GM23338 (cell line): ENCODE data around the gene TTBK1. TPM values are rescaled to one million over a fixed set of nuclear protein-coding genes. Genes with fewer than 3 reads are reported as not detected.

Experiments
- ATAC-seq: fragments of 200-7000 bp; cut with Tn5 transposase; 3 replicates; pipeline ENCODE4 v1.9.1; 2020
- DNase-seq: peaks from one replicate; pipeline ENCODE4 v3.0.0-alpha.2; 2015; ENCODE audit warnings: low spot score
- H2AFZ ChIP-seq: fragments of 200-600 bp; sonication (generic); 2 replicates; pipeline ENCODE4 v1.8.0; 2016; ENCODE audit warnings: antibody characterized with exemption, mild to moderate bottlenecking, moderate library complexity
- H3F3A ChIP-seq: fragments of 200-600 bp; sonication (generic); replicated peaks from 2 replicates; pipeline ENCODE4 v1.8.0; 2017; ENCODE audit warnings: antibody characterized with exemption, mixed run types, low read depth
- H3K27ac ChIP-seq: fragments of 200-600 bp; sonication (generic); 2 replicates; pipeline ENCODE4 v1.6.1; 2016; ENCODE audit warnings: low read depth
- H3K27me3 ChIP-seq: fragments of 200-600 bp; sonication (generic); 2 replicates; pipeline ENCODE4 v1.8.0; 2016; ENCODE audit warnings: mild to moderate bottlenecking, mixed run types, moderate library complexity; ENCODE audit not compliant: insufficient read depth
- H3K36me3 ChIP-seq: fragments of 200-600 bp; sonication (generic); 2 replicates; pipeline ENCODE4 v1.8.0; 2016; ENCODE audit warnings: mild to moderate bottlenecking; ENCODE audit not compliant: insufficient read depth
- H3K4me1 ChIP-seq: fragments of 200-600 bp; sonication (generic); 2 replicates; pipeline ENCODE4 v1.8.0; 2016; ENCODE audit warnings: mild to moderate bottlenecking, moderate library complexity; ENCODE audit not compliant: insufficient read depth
- H3K4me2 ChIP-seq: fragments of 200-600 bp; sonication (generic); 2 replicates; pipeline ENCODE4 v1.7.1; 2017; ENCODE audit warnings: mixed run types
- H3K4me3 ChIP-seq: fragments of 200-600 bp; sonication (generic); 2 replicates; pipeline ENCODE4 v1.6.1; 2016; ENCODE audit warnings: mixed run types
- H3K79me2 ChIP-seq: fragments of 200-600 bp; sonication (generic); replicated peaks from 2 replicates; pipeline ENCODE4 v1.8.0; 2017; ENCODE audit warnings: mild to moderate bottlenecking; ENCODE audit not compliant: insufficient read depth
- H3K9me2 ChIP-seq: fragments of 200-600 bp; sonication (generic); 2 replicates; pipeline ENCODE4 v1.8.0; 2017; ENCODE audit not compliant: insufficient read depth
- H4K20me1 ChIP-seq: fragments of 200-600 bp; sonication (generic); replicated peaks from 2 replicates; pipeline ENCODE4 v1.8.0; 2017; ENCODE audit warnings: mild to moderate bottlenecking; ENCODE audit not compliant: insufficient read depth
- H3K27ac Mint-ChIP-seq: 2 replicates; pipeline ENCODE4 v1.8.0; 2020; ENCODE audit warnings: inconsistent platforms, mild to moderate bottlenecking, moderate library complexity, mixed read lengths
- H3K27me3 Mint-ChIP-seq: 3 replicates; pipeline ENCODE4 v1.8.0; 2022; ENCODE audit warnings: low read depth, mild to moderate bottlenecking, moderate library complexity, mixed read lengths, inconsistent platforms; ENCODE audit not compliant: insufficient read depth, poor library complexity
- H3K36me3 Mint-ChIP-seq: 3 replicates; pipeline ENCODE4 v1.8.0; 2021; ENCODE audit warnings: low read depth, mild to moderate bottlenecking, inconsistent platforms, moderate library complexity, mixed read lengths
- H3K4me1 Mint-ChIP-seq: 3 replicates; pipeline ENCODE4 v1.8.0; 2020; ENCODE audit warnings: mild to moderate bottlenecking, inconsistent platforms, mixed read lengths
- H3K4me3 Mint-ChIP-seq: 3 replicates; pipeline ENCODE4 v1.8.0; 2021; ENCODE audit warnings: moderate library complexity, mild to moderate bottlenecking, inconsistent platforms, mixed read lengths
- H3K9me3 Mint-ChIP-seq: 3 replicates; pipeline ENCODE4 v1.8.0; 2020; ENCODE audit warnings: moderate library complexity, mild to moderate bottlenecking, inconsistent platforms, mixed read lengths
- CREB1 ChIP-seq: fragments of 250-450 bp; sonication (Bioruptor Pico); IDR thresholded peaks from 2 replicates; pipeline ENCODE4 v1.5.0; 2020; ENCODE audit warnings: low read depth, mild to moderate bottlenecking, moderate library complexity
- EZH2 ChIP-seq: fragments of 200-600 bp; sonication (generic); IDR thresholded peaks from one replicate; pipeline ENCODE4 v1.8.0; 2017; ENCODE audit warnings: antibody characterized with exemption, mild to moderate bottlenecking, low read depth; ENCODE audit not compliant: unreplicated experiment
- JUNB ChIP-seq: IDR thresholded peaks from one replicate; pipeline ENCODE4 v1.6.1; 2016; ENCODE audit warnings: antibody characterized with exemption; ENCODE audit not compliant: unreplicated experiment
- NANOG ChIP-seq: IDR thresholded peaks from 2 replicates; pipeline ENCODE4 v1.6.1; 2016; ENCODE audit warnings: antibody characterized with exemption, borderline replicate concordance
- STAT1 ChIP-seq: IDR thresholded peaks from one replicate; pipeline ENCODE4 v1.6.1; 2016; ENCODE audit warnings: antibody characterized with exemption; ENCODE audit not compliant: unreplicated experiment
- ZNF331 ChIP-seq: fragments of 250-450 bp; sonication (Bioruptor Pico); IDR thresholded peaks from 2 replicates; pipeline ENCODE4 v1.5.0; 2020; ENCODE audit warnings: low read depth, mild to moderate bottlenecking, moderate library complexity
- polyA plus RNA-seq: library from polyadenylated mRNA; unstranded; fragments of >200 nt; fragmentation: Nextera tagmentation; extraction: Ambion mirVana; gene quantifications from 2 replicates; pipeline ENCODE4 v1.2.1, GENCODE V29; 2016
- total RNA-seq: library from RNA; depleted of rRNA; stranded (reverse); fragments of >200 nt; shearing (Covaris generic); gene quantifications from 2 replicates; pipeline ENCODE4 v1.2.3, GENCODE V29; 2014
- TF ChIP-seq, protein P1 (sequence below): fragments of 250-450 bp; sonication (Bioruptor Pico); IDR thresholded peaks from 2 replicates; pipeline ENCODE4 v1.5.0; 2020; ENCODE audit warnings: mild to moderate bottlenecking, moderate library complexity
- TF ChIP-seq, protein P2 (sequence below), 2 experiments: fragments of 200-600 bp in 1 of 2; sonication (generic) in 1 of 2; conservative IDR thresholded peaks; 2 replicates each; pipeline versions ENCODE4 v1.5.1 to v1.6.1; 2016 to 2017; ENCODE audit warnings: antibody characterized with exemption in 2 of 2, low read depth in 2 of 2, mild to moderate bottlenecking in 2 of 2, moderate library complexity in 1 of 2
- TF ChIP-seq, protein P3 (sequence below): IDR thresholded peaks from 2 replicates; pipeline ENCODE4 v1.6.1; 2016; ENCODE audit warnings: antibody characterized with exemption
- TF ChIP-seq, protein P4 (sequence below): IDR thresholded peaks from one replicate; pipeline ENCODE4 v1.6.1; 2018; ENCODE audit warnings: antibody characterized with exemption; ENCODE audit not compliant: unreplicated experiment

The TTBK1 gene
- total and polyA plus RNA-seq, 2 experiments from 2014 or later = 0.29 to 1.1 TPM

DNA sequence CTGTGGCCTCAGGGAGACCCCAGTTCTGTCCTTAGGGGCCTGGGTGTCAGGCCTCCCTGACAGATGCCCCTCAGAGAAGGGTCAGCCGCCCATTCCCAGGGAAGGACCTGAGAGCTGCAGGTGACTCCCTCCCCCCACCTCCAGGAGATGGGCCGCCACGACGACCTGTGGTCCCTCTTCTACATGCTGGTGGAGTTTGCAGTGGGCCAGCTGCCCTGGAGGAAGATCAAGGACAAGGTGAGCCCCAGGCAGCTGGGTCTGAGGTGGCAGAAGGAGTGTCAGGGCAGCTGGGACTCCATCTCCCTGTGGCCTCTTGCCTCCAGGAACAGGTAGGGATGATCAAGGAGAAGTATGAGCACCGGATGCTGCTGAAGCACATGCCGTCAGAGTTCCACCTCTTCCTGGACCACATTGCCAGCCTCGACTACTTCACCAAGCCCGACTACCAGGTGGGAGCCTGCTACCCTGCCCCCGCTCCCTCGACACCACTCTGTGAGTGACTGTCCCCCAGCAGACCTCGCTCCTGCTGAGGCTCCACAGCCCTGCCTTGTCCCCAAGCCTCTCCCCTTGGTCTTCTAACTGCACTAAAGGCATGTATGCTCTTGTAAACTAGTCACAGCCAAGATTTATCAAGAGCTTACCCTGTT, 12.2 kb downstream of the TTBK1 start:
- Histone ChIP-seq H2AFZ (no peak overlapping the region), H3K4me3 (no peak overlapping the region), H3K4me1 (peaks cover 9% of the 10 kb centered on the region; the same call in 1 of the 2 replicates), H3K27ac (no peak overlapping the region), H3K27me3 (no peaks in the 10 kb centered on the region), H3K4me2 (no peak overlapping the region), H3K9me2 (no peaks in the 10 kb centered on the region), H4K20me1 (no peaks in the 10 kb centered on the region), H3F3A (no peaks in the 10 kb centered on the region), H3K79me2 (no peaks in the 10 kb centered on the region), H3K36me3 (no peaks in the 10 kb centered on the region)
- no peak overlapping the region for H3K27ac Mint-ChIP-seq
- TF ChIP-seq, protein P1, sequence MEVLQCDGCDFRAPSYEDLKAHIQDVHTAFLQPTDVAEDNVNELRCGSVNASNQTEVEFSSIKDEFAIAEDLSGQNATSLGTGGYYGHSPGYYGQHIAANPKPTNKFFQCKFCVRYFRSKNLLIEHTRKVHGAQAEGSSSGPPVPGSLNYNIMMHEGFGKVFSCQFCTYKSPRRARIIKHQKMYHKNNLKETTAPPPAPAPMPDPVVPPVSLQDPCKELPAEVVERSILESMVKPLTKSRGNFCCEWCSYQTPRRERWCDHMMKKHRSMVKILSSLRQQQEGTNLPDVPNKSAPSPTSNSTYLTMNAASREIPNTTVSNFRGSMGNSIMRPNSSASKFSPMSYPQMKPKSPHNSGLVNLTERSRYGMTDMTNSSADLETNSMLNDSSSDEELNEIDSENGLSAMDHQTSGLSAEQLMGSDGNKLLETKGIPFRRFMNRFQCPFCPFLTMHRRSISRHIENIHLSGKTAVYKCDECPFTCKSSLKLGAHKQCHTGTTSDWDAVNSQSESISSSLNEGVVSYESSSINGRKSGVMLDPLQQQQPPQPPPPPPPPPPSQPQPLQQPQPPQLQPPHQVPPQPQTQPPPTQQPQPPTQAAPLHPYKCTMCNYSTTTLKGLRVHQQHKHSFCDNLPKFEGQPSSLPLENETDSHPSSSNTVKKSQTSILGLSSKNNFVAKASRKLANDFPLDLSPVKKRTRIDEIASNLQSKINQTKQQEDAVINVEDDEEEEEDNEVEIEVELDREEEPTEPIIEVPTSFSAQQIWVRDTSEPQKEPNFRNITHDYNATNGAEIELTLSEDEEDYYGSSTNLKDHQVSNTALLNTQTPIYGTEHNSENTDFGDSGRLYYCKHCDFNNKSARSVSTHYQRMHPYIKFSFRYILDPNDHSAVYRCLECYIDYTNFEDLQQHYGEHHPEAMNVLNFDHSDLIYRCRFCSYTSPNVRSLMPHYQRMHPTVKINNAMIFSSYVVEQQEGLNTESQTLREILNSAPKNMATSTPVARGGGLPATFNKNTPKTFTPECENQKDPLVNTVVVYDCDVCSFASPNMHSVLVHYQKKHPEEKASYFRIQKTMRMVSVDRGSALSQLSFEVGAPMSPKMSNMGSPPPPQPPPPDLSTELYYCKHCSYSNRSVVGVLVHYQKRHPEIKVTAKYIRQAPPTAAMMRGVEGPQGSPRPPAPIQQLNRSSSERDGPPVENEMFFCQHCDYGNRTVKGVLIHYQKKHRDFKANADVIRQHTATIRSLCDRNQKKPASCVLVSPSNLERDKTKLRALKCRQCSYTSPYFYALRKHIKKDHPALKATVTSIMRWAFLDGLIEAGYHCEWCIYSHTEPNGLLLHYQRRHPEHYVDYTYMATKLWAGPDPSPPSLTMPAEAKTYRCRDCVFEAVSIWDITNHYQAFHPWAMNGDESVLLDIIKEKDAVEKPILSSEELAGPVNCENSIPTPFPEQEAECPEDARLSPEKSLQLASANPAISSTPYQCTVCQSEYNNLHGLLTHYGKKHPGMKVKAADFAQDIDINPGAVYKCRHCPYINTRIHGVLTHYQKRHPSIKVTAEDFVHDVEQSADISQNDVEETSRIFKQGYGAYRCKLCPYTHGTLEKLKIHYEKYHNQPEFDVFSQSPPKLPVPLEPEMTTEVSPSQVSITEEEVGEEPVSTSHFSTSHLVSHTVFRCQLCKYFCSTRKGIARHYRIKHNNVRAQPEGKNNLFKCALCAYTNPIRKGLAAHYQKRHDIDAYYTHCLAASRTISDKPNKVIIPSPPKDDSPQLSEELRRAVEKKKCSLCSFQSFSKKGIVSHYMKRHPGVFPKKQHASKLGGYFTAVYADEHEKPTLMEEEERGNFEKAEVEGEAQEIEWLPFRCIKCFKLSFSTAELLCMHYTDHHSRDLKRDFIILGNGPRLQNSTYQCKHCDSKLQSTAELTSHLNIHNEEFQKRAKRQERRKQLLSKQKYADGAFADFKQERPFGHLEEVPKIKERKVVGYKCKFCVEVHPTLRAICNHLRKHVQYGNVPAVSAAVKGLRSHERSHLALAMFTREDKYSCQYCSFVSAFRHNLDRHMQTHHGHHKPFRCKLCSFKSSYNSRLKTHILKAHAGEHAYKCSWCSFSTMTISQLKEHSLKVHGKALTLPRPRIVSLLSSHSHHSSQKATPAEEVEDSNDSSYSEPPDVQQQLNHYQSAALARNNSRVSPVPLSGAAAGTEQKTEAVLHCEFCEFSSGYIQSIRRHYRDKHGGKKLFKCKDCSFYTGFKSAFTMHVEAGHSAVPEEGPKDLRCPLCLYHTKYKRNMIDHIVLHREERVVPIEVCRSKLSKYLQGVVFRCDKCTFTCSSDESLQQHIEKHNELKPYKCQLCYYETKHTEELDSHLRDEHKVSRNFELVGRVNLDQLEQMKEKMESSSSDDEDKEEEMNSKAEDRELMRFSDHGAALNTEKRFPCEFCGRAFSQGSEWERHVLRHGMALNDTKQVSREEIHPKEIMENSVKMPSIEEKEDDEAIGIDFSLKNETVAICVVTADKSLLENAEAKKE (CRISPR knock-in tag) = no peak
- TF ChIP-seq ZNF331 (no peak), CREB1 (no peak), JUNB (no peak), EZH2 (no peak), STAT1 (no peak), NANOG (no peak)
- TF ChIP-seq, protein P2, sequence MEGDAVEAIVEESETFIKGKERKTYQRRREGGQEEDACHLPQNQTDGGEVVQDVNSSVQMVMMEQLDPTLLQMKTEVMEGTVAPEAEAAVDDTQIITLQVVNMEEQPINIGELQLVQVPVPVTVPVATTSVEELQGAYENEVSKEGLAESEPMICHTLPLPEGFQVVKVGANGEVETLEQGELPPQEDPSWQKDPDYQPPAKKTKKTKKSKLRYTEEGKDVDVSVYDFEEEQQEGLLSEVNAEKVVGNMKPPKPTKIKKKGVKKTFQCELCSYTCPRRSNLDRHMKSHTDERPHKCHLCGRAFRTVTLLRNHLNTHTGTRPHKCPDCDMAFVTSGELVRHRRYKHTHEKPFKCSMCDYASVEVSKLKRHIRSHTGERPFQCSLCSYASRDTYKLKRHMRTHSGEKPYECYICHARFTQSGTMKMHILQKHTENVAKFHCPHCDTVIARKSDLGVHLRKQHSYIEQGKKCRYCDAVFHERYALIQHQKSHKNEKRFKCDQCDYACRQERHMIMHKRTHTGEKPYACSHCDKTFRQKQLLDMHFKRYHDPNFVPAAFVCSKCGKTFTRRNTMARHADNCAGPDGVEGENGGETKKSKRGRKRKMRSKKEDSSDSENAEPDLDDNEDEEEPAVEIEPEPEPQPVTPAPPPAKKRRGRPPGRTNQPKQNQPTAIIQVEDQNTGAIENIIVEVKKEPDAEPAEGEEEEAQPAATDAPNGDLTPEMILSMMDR (conservative IDR thresholded peaks at IDR 0.05; ENCODE audit: low read depth in 2 of 2) = no peak
- TF ChIP-seq, protein P3, sequence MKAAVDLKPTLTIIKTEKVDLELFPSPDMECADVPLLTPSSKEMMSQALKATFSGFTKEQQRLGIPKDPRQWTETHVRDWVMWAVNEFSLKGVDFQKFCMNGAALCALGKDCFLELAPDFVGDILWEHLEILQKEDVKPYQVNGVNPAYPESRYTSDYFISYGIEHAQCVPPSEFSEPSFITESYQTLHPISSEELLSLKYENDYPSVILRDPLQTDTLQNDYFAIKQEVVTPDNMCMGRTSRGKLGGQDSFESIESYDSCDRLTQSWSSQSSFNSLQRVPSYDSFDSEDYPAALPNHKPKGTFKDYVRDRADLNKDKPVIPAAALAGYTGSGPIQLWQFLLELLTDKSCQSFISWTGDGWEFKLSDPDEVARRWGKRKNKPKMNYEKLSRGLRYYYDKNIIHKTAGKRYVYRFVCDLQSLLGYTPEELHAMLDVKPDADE = no peak
- TF ChIP-seq, protein P4, sequence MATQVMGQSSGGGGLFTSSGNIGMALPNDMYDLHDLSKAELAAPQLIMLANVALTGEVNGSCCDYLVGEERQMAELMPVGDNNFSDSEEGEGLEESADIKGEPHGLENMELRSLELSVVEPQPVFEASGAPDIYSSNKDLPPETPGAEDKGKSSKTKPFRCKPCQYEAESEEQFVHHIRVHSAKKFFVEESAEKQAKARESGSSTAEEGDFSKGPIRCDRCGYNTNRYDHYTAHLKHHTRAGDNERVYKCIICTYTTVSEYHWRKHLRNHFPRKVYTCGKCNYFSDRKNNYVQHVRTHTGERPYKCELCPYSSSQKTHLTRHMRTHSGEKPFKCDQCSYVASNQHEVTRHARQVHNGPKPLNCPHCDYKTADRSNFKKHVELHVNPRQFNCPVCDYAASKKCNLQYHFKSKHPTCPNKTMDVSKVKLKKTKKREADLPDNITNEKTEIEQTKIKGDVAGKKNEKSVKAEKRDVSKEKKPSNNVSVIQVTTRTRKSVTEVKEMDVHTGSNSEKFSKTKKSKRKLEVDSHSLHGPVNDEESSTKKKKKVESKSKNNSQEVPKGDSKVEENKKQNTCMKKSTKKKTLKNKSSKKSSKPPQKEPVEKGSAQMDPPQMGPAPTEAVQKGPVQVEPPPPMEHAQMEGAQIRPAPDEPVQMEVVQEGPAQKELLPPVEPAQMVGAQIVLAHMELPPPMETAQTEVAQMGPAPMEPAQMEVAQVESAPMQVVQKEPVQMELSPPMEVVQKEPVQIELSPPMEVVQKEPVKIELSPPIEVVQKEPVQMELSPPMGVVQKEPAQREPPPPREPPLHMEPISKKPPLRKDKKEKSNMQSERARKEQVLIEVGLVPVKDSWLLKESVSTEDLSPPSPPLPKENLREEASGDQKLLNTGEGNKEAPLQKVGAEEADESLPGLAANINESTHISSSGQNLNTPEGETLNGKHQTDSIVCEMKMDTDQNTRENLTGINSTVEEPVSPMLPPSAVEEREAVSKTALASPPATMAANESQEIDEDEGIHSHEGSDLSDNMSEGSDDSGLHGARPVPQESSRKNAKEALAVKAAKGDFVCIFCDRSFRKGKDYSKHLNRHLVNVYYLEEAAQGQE = no peak
- no peak overlapping the region for H3K4me3 Mint-ChIP-seq
- peaks cover 21% of the 10 kb centered on the region for H3K27me3 Mint-ChIP-seq
- H3K36me3 Mint-ChIP-seq = no peaks in the 10 kb centered on the region
- DNase-seq = no peak
- ATAC-seq = no peak
- H3K9me3 Mint-ChIP-seq = no peaks in the 10 kb centered on the region; the same call in 2 of the 3 replicates
- H3K4me1 Mint-ChIP-seq = peaks cover 23% of the 10 kb centered on the region
